Epithelial cell of prostate (primary cell): ENCODE measurements around the gene SIGLEC9.
"Not testable (repeated sequence)": the region's sequence is repeated elsewhere in the genome, so short reads cannot be mapped to it uniquely, and the experiment has no call there.

ENCODE experiments used
- DNase-seq: peaks from one replicate; pipeline ENCODE4 v3.0.0-alpha.2; 2011; ENCODE audit warnings: low read depth, low spot score
- H3K27ac ChIP-seq: fragments of 450-650 bp; 2 replicates; pipeline ENCODE4 v1.5.1; 2017; ENCODE audit warnings: mild to moderate bottlenecking

Gene SIGLEC9

DNA sequence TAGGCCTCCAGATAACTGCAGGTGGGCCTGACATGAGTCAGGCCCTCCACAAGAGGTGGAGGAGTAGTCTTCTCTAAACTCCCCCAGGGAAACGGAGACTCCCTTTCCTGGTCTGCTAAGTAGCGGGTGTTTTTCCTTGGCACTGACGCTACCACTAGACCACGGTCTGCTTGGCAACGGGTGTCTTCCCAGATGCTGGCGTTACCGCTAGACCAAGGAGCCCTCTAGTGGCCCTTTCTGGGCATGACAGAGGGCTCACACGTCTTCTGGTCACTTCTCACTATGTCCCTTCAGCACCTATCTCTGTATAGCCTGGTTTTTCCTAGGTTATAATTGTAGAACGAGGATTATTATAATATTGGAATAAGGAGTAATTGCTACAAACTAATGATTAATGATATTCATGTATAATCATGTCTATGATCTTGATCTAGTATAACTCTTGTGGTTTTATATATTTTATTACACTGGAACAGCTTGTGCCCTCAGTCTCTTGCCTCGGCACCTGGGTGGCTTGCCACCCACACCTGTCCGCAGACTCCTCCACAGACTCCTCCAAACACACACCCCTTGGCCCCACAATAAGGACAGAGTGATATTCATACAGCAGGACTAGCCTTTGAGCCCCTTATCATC lies 44.7 kb downstream of the SIGLEC9 start:
- H3K27ac ChIP-seq, DNase-seq: not testable (repeated sequence)

DNA sequence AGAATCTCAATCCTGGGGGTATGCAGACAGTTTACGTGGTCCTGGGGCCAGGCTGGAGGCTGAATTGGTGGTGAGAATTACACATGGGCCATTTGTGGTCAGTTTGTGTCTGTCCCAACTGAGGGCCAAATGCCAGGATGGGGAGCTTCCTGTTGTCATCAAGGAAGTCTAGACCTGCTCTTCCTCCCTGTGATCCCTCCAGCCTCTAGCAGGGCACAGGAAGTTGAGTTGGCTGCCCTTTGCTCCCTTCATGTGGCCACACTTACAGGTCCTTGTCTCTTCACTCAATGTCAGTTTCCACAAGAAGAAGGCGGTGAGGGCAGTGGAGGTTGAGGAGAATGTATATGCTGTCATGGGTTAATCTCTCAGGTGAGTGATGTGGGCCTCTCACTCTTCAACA lies 47.5 kb downstream of the SIGLEC9 start:
- H3K27ac ChIP-seq: no peak overlapping the region
- no peak for DNase-seq

DNA sequence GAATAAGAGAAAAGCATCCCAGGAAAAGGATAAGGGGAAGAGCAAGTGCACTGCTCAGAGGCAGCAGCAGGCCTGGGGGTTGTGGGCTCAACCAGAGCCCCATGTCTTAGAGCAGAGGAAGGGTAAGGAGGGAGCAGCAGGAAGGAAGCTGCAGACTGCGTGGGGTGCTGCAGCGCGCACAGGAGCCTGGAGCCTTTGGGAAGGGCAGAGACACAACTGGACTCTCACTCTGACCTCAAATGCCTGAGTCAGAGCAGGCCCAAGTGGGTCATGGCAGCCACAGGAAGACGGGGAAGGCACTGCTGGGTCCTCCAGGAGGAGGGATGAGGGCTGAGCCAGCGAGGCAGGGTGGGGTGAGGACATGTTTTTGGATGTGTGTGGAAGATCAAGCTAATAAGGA lies 49.0 kb downstream of the SIGLEC9 start:
- no peak overlapping the region for H3K27ac ChIP-seq
- no peak for DNase-seq

DNA sequence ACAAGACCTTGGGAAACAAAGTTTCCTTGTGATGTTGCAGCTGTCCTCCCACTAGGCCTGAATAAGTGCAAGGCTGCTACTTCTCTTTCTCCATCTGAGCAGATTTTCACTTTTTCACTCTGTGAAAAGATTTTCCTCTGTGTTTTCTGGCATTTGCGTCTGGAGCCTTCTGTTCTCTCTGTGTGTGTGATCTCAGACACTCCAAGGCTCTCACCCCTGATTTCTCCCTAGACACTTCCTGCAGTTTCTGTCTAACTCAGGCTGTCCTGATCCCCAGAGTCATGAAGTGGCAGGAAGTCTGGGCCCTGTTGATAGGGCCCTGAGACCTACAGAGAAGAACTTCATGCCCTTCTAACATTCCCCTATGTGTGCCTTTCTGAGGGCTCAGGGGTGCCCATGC lies 54.5 kb downstream of the SIGLEC9 start:
- DNase-seq: no peak
- H3K27ac ChIP-seq: no peak overlapping the region
